HG02759 (cell line): ENCODE measurements around the gene SNTB2.
"Not testable (repeated sequence)": the region's sequence is repeated elsewhere in the genome, so short reads cannot be mapped to it uniquely, and the experiment has no call there.

Source experiments
- ATAC-seq: cut with Tn5 transposase; IDR thresholded peaks from one replicate; pipeline ENCODE4 v1.9.1; 2021; ENCODE audit warnings: mild to moderate bottlenecking, moderate library complexity; ENCODE audit not compliant: unreplicated experiment

The SNTB2 gene

GRCh38 chr16:69283851-69284250 lies 96.9 kb downstream of the SNTB2 start:
- no peak for ATAC-seq

- no peak for ATAC-seq
These were observed 98.3 kb downstream of the SNTB2 start for GRCh38 chr16:69285240-69285639.

GRCh38 chr16:69286941-69287713 lies 100.2 kb downstream of the SNTB2 start:
- ATAC-seq = no peak

- not testable (repeated sequence) for ATAC-seq
These were observed 104.7 kb downstream of the SNTB2 start for GRCh38 chr16:69291657-69292056.

GRCh38 chr16:69293401-69293800 lies 106.4 kb downstream of the SNTB2 start:
- ATAC-seq = no peak

GRCh38 chr16:69294051-69294450 lies 107.1 kb downstream of the SNTB2 start:
- ATAC-seq = no peak

GRCh38 chr16:69296771-69297170 lies 109.8 kb downstream of the SNTB2 start:
- ATAC-seq = not testable (repeated sequence)

GRCh38 chr16:69298261-69298660 lies 111.3 kb downstream of the SNTB2 start:
- ATAC-seq = no peak

- ATAC-seq = no peak
These were observed 114.2 kb downstream of the SNTB2 start for GRCh38 chr16:69301187-69301586.

GRCh38 chr16:69301861-69302260 lies 114.9 kb downstream of the SNTB2 start:
- no peak for ATAC-seq

GRCh38 chr16:69302301-69302700 lies 115.3 kb downstream of the SNTB2 start:
- ATAC-seq = no peak

GRCh38 chr16:69306031-69306430 lies 119.1 kb downstream of the SNTB2 start:
- ATAC-seq = no peak

GRCh38 chr16:69307091-69307490 lies 120.1 kb downstream of the SNTB2 start:
- ATAC-seq = no peak

- no peak for ATAC-seq
These were observed 120.9 kb downstream of the SNTB2 start for GRCh38 chr16:69307856-69308255.

- no peak for ATAC-seq
These were observed 122.4 kb downstream of the SNTB2 start for GRCh38 chr16:69309316-69309715.

GRCh38 chr16:69310653-69311532 lies 123.9 kb downstream of the SNTB2 start, which contains the start of gene VPS4A:
Gene VPS4A, plus strand, starts transcription at chr16:69311350. Its CDS starts 162 bp downstream, at chr16:69311512.
- ATAC-seq = peak; percentile 93

GRCh38 chr16:69311533-69312387 lies 124.8 kb downstream of the SNTB2 start:
- peak; percentile 57 for ATAC-seq

GRCh38 chr16:69313469-69313868 lies 126.5 kb downstream of the SNTB2 start:
- ATAC-seq = no peak

GRCh38 chr16:69314534-69314933 lies 127.6 kb downstream of the SNTB2 start:
- ATAC-seq = no peak

- ATAC-seq = no peak
These were observed 128.7 kb downstream of the SNTB2 start for GRCh38 chr16:69315486-69316311.
